Liver (tissue), 3 donors: Measurements from ENCODE around the gene SEZ6L.

Source experiments
- EGR1 ChIP-seq, 2 donors: IDR thresholded peaks; 2 replicates each; pipeline ENCODE4 v1.6.1; 2016 to 2018; ENCODE audit warnings: antibody characterized with exemption in 2 of 2, low read depth in 2 of 2
- FOXA1 ChIP-seq: IDR thresholded peaks from 2 replicates; pipeline ENCODE4 v1.6.1; 2016; ENCODE audit warnings: antibody characterized with exemption
- HNF4A ChIP-seq, 2 donors: conservative IDR thresholded peaks; 2 replicates each; pipeline ENCODE4 v1.6.1; 2016; ENCODE audit warnings: antibody characterized with exemption in 2 of 2, mild to moderate bottlenecking in 2 of 2
- JUND ChIP-seq, 2 donors: IDR thresholded peaks; 2 replicates each; pipeline ENCODE4 v1.6.1; 2016; ENCODE audit warnings: antibody characterized with exemption in 2 of 2
- RAD21 ChIP-seq, 2 donors: IDR thresholded peaks; 2 replicates each; pipeline ENCODE4 v1.6.1; 2016; ENCODE audit warnings: antibody characterized with exemption in 2 of 2, mild to moderate bottlenecking in 2 of 2
- RXRA ChIP-seq, 2 donors: IDR thresholded peaks; 2 replicates each; pipeline ENCODE4 v1.6.1; 2017 to 2018; ENCODE audit warnings: antibody characterized with exemption in 2 of 2, mild to moderate bottlenecking in 1 of 2
- SP1 ChIP-seq: IDR thresholded peaks from 2 replicates; pipeline ENCODE4 v1.6.1; 2018; ENCODE audit warnings: antibody characterized with exemption, mild to moderate bottlenecking
- TAF1 ChIP-seq: conservative IDR thresholded peaks from 2 replicates; pipeline ENCODE4 v1.6.1; 2016; ENCODE audit warnings: antibody characterized with exemption, mild to moderate bottlenecking
- YY1 ChIP-seq: IDR thresholded peaks from 2 replicates; pipeline ENCODE4 v1.6.1; 2016; ENCODE audit warnings: antibody characterized with exemption, mild to moderate bottlenecking
- ZBTB33 ChIP-seq: IDR thresholded peaks from 2 replicates; pipeline ENCODE4 v1.6.1; 2016; ENCODE audit warnings: antibody characterized with exemption
- TF ChIP-seq, protein P1 (sequence below): IDR thresholded peaks from 2 replicates; pipeline ENCODE4 v1.6.1; 2016; ENCODE audit warnings: antibody characterized with exemption
- TF ChIP-seq, protein P2 (sequence below): fragments of 150-350 bp; IDR thresholded peaks from 2 replicates; pipeline ENCODE4 v1.5.1; 2017; ENCODE audit warnings: improper control_type of control experiment, low read depth, low read length; ENCODE audit not compliant: missing input control
- TF ChIP-seq, protein P3 (sequence below): IDR thresholded peaks from 2 replicates; pipeline ENCODE4 v1.6.1; 2016; ENCODE audit warnings: antibody characterized with exemption, mild to moderate bottlenecking
- TF ChIP-seq, protein P4 (sequence below): IDR thresholded peaks from 2 replicates; pipeline ENCODE4 v1.6.1; 2016; ENCODE audit warnings: antibody characterized with exemption
- donor health status: healthy.
- donor health status: healthy.

GRCh38 chr22:26406118-26406517, 236.9 kb downstream of the SEZ6L start:
- TF ChIP-seq, protein P1, sequence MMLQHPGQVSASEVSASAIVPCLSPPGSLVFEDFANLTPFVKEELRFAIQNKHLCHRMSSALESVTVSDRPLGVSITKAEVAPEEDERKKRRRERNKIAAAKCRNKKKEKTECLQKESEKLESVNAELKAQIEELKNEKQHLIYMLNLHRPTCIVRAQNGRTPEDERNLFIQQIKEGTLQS: no peak
- TF ChIP-seq, protein P2, sequence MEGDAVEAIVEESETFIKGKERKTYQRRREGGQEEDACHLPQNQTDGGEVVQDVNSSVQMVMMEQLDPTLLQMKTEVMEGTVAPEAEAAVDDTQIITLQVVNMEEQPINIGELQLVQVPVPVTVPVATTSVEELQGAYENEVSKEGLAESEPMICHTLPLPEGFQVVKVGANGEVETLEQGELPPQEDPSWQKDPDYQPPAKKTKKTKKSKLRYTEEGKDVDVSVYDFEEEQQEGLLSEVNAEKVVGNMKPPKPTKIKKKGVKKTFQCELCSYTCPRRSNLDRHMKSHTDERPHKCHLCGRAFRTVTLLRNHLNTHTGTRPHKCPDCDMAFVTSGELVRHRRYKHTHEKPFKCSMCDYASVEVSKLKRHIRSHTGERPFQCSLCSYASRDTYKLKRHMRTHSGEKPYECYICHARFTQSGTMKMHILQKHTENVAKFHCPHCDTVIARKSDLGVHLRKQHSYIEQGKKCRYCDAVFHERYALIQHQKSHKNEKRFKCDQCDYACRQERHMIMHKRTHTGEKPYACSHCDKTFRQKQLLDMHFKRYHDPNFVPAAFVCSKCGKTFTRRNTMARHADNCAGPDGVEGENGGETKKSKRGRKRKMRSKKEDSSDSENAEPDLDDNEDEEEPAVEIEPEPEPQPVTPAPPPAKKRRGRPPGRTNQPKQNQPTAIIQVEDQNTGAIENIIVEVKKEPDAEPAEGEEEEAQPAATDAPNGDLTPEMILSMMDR: no peak
- TF ChIP-seq, protein P3, sequence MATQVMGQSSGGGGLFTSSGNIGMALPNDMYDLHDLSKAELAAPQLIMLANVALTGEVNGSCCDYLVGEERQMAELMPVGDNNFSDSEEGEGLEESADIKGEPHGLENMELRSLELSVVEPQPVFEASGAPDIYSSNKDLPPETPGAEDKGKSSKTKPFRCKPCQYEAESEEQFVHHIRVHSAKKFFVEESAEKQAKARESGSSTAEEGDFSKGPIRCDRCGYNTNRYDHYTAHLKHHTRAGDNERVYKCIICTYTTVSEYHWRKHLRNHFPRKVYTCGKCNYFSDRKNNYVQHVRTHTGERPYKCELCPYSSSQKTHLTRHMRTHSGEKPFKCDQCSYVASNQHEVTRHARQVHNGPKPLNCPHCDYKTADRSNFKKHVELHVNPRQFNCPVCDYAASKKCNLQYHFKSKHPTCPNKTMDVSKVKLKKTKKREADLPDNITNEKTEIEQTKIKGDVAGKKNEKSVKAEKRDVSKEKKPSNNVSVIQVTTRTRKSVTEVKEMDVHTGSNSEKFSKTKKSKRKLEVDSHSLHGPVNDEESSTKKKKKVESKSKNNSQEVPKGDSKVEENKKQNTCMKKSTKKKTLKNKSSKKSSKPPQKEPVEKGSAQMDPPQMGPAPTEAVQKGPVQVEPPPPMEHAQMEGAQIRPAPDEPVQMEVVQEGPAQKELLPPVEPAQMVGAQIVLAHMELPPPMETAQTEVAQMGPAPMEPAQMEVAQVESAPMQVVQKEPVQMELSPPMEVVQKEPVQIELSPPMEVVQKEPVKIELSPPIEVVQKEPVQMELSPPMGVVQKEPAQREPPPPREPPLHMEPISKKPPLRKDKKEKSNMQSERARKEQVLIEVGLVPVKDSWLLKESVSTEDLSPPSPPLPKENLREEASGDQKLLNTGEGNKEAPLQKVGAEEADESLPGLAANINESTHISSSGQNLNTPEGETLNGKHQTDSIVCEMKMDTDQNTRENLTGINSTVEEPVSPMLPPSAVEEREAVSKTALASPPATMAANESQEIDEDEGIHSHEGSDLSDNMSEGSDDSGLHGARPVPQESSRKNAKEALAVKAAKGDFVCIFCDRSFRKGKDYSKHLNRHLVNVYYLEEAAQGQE: no peak
- no peak for TF ChIP-seq JUND (IDR thresholded peaks at IDR 0.05)
- TF ChIP-seq EGR1 (IDR thresholded peaks at IDR 0.05; ENCODE audit: low read depth in 2 of 2): no peak
- no peak for TF ChIP-seq YY1
- no peak for TF ChIP-seq ZBTB33
- no peak for TF ChIP-seq RAD21 (IDR thresholded peaks at IDR 0.05)
- TF ChIP-seq SP1: no peak
- no peak for TF ChIP-seq TAF1
- TF ChIP-seq, protein P4, sequence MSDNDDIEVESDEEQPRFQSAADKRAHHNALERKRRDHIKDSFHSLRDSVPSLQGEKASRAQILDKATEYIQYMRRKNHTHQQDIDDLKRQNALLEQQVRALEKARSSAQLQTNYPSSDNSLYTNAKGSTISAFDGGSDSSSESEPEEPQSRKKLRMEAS: no peak
- no peak for TF ChIP-seq RXRA (IDR thresholded peaks at IDR 0.05)
- no peak for TF ChIP-seq HNF4A (conservative IDR thresholded peaks at IDR 0.05)
- TF ChIP-seq FOXA1: no peak
